ENCODE measurements around the gene TMPRSS15.
A peak's percentile ranks its signal among the peaks of the same experiment; 100 is the strongest.

TMPRSS15 gene

GRCh38 chr21:18424276-18424675, 20.7 kb upstream of the TMPRSS15 start:
- TF ChIP-seq CTCF (conservative IDR thresholded peaks at IDR 0.05; ENCODE audit: low read depth), result no peak
- CTCF ChIA-PET, result interaction anchor here (0.6 kb wide), 1 partner anchor 22 kb away, joined by 4 read pairs; no protein-coding TSS in a partner anchor
- POLR2A ChIA-PET (ENCODE audit: low non-redundant PET), result no interaction called here
- no peak overlapping the region for H3K27ac ChIP-seq
- DNase-seq (ENCODE audit: low spot score), result no peak

DNA sequence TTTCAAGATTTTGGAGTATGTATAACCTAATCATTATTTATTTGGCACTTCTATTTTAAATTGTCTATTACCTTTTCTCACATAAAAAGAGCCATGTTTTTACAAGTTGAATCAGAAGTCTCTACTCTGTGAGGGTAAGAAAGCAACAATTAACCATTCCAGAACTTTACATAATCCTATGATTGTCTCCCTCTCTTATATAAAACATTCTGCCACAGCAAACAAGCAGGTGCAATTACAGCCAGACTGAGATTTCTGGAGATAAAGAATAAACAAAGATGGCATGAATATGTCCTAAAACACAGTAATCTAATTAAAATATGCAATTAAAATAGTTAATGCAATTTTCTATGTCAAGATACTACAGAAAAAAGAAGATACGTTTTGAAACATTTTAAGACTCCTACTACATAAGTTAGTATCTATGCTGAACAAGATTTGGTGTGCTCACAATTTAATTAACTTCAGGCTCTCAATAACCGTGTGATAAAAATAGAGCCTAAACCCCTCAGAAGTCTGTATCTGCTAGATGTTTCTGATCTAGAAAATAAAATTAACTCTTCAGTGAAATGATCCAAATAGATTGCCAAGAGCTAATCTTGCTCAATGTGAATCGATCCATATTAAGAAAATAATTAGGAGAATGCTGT, 13.7 kb upstream of the TMPRSS15 start:
- no peak overlapping the region for H3K27ac ChIP-seq
- TF ChIP-seq CTCF (conservative IDR thresholded peaks at IDR 0.05; ENCODE audit: low read depth), result no peak
- ChIA-PET CTCF (no interaction called here), POLR2A (ENCODE audit: low non-redundant PET) (no interaction called here)
- DNase-seq (ENCODE audit: low spot score), result no peak

DNA sequence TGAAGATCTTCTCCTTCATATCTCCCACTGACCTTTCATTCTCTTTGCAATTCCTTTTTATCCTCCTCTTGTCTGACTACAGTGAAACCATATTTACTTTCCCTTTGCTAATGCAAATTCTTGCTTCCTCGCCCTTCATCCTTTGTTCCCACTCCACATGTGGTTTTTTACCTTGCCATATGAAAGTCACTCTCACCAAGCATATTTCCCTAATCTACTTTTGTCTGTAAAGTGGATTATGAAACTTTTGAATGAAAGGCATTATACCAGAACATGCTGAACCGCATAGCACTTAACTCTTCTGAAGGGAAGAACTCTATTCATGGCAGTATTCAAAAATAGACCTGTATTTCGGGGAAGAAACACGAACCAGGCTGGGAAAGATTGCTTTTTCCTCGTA, 8.0 kb upstream of the TMPRSS15 start:
- POLR2A ChIA-PET (ENCODE audit: low non-redundant PET), result no interaction called here
- H3K27ac ChIP-seq, result no peak overlapping the region

DNA sequence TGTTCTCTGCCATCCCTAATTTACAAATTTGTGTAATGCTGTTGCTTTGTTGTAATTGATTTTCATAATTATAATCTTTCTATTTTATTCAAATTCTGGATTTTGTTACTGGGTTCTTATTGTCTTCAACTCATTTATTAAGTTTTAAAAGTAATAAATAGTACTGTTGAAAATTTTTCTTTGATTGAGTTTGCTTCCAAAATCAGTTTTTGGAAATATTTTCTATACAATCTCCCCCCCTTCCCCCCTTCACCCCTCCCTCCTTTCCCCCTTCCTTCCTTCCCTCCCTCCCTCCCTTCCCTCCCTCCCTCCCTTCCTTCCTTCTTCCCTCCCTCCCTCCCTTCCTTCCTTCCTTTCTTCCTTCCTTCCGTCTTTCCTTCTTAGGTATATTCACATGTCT, 6.0 kb upstream of the TMPRSS15 start:
- POLR2A ChIA-PET (ENCODE audit: low non-redundant PET), result no interaction called here
- TF ChIP-seq CTCF (conservative IDR thresholded peaks at IDR 0.05; ENCODE audit: low read depth), result no peak

More for the DNA sequence above, 8.0 kb upstream of the TMPRSS15 start:
- CTCF ChIA-PET, result interaction anchor here (0.5 kb wide), 1 partner anchor 505 kb away, joined by 3 read pairs; no protein-coding TSS in a partner anchor
- no peak for DNase-seq (ENCODE audit: low spot score)
- no peak for TF ChIP-seq CTCF (conservative IDR thresholded peaks at IDR 0.05; ENCODE audit: low read depth)

GRCh38 chr21:18398843-18399242, 4.7 kb downstream of the TMPRSS15 start:
- ChIA-PET POLR2A (ENCODE audit: low non-redundant PET) (no interaction called here), CTCF (interaction anchor here (0.7 kb wide), 1 partner anchor 472 kb away, joined by 3 read pairs; no protein-coding TSS in a partner anchor)
- no peak for DNase-seq (ENCODE audit: low spot score)
- no peak overlapping the region for H3K27ac ChIP-seq
- no peak for TF ChIP-seq CTCF (conservative IDR thresholded peaks at IDR 0.05; ENCODE audit: low read depth)

More for the DNA sequence above, 6.0 kb upstream of the TMPRSS15 start:
- CTCF ChIA-PET, result no interaction called here
- DNase-seq (ENCODE audit: low spot score), result no peak
- no peak overlapping the region for H3K27ac ChIP-seq

DNA sequence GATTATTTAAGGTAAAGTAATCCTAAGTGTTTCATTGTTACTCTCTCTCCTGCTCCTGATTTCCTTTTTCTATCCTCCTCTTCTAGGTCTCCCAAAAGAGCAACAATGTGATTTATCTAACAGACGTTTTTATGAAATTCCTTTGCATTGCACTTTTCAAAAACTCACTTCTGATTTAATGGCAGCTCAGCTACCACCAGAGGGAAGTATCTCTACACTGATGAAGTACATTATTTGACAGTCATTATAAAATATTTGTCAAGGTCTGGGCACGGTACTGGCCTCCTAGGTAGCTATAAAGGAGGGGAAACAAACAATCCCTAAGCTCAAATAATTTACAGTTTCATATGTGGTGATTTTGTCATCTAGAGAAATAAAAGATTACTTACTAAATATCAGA, 15.6 kb downstream of the TMPRSS15 start:
- ChIA-PET CTCF (interaction anchor here (0.8 kb wide), 1 partner anchor 142 kb away, joined by 3 read pairs; no protein-coding TSS in a partner anchor), POLR2A (ENCODE audit: low non-redundant PET) (no interaction called here)
- no peak overlapping the region for H3K27ac ChIP-seq
- no peak for TF ChIP-seq CTCF (conservative IDR thresholded peaks at IDR 0.05; ENCODE audit: low read depth)
- peak; percentile 2 for DNase-seq (ENCODE audit: low spot score)

All from RWPE1 (cell line).